Muscle layer of colon (tissue), 2 donors: Measurements from ENCODE around the gene TMEM190.
"Not testable (repeated sequence)": the region's sequence is repeated elsewhere in the genome, so short reads cannot be mapped to it uniquely, and the experiment has no call there.

Experiments used
- H3K27ac ChIP-seq: one replicate; pipeline ENCODE4 v1.7.0; 2013; ENCODE audit warnings: low read depth, mild to moderate bottlenecking, low read length, moderate library complexity
- H3K27me3 ChIP-seq, 2 donors: one replicate each; pipeline ENCODE4 v1.7.0; 2013; ENCODE audit warnings: low read length in 2 of 2, mild to moderate bottlenecking in 2 of 2; ENCODE audit not compliant: insufficient read depth in 2 of 2, control insufficient read depth in 1 of 2
- H3K36me3 ChIP-seq: one replicate; pipeline ENCODE4 v1.7.0; 2013; ENCODE audit warnings: mild to moderate bottlenecking, low read length; ENCODE audit not compliant: insufficient read depth
- H3K4me1 ChIP-seq: one replicate; pipeline ENCODE4 v1.7.0; 2013; ENCODE audit warnings: mild to moderate bottlenecking, low read length; ENCODE audit not compliant: insufficient read depth
- H3K4me3 ChIP-seq, 2 donors: one replicate each; pipeline ENCODE4 v1.7.0; 2013; ENCODE audit warnings: low read length in 2 of 2, low read depth in 1 of 2, mild to moderate bottlenecking in 1 of 2, moderate library complexity in 1 of 2
- H3K9ac ChIP-seq: one replicate; pipeline ENCODE4 v1.7.0; 2013; ENCODE audit warnings: low read length
- H3K9me3 ChIP-seq: one replicate; pipeline ENCODE4 v1.7.0; 2013; ENCODE audit warnings: mild to moderate bottlenecking, low read length
- donor health status: abdominal sarcoma.
- donor health status: Adenocarcinoma of cecum.

TMEM190 gene

DNA sequence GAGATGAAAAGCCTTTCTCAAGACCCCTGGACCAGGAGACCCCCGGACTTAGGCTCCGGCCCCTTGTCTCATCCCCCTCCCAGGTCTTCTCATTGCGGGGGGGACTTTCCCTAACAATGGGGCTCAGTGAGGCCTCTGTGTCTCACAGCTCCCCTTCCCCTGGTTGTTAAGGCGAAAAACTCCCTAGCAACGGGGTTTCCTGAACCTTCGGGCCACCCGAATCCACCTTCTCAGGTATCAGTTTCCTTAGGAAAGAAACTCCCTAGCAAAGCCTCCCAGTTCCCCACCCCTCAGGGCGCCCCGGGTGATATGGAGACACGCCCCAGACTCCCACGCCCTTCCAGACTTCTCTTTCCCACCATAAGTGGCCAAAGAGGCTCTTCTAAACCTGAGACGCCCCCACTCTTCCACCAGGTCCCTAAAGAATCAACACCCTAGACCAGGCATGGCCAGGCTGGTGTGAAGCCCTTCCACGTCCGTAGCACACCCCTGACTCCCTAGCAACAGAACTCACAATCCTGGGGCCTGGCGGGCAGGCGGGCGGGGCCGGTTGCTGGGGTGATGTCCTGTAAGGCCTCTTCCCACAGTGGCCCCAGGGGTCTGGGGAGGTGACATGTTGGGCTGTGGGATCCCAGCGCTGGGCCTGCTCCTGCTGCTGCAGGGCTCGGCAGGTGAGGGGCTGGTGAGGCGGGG is at the start of gene TMEM190:
Gene TMEM190 (plus strand): TSS at position 586 of the 693 bp plus-strand sequence. CDS start 28 bp downstream, at position 614.
- H3K27ac ChIP-seq = no peak within 1 kb of the TSS
- peaks cover 32 to 64% of the 10 kb centered on the region in 2 donors for H3K27me3 ChIP-seq
- H3K4me3 ChIP-seq = peak within 1 kb of the TSS in 1 of 2 donors; percentile 32
- H3K36me3 ChIP-seq = no peaks in the 10 kb centered on the region
- H3K9ac ChIP-seq = no peak within 1 kb of the TSS
- no peaks in the 10 kb centered on the region for H3K9me3 ChIP-seq
- no peaks in the 10 kb centered on the region for H3K4me1 ChIP-seq

DNA sequence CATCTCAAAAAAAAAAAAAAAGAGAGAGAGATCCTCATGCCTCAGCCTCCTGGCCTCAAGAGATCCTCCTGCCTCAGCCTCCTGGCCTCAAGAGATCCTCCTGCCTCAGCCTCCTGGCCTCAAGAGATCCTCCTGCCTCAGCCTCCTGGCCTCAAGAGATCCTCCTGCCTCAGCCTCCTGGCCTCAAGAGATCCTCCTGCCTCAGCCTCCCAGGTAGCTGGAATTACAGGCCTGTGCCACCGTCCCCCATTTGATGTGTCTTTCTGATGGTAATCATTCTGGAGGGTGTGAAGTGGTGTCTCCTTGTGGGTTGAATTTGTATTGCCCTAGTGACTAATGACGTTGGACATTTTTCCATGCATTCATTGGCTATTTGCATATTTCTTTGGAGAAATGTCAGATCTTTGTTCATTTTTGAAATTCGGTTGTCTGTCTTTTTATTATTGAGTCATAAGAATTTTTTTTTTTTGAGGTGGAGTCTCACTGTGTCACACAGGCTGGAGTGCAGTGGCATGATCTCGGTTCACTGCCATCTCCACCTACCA is 47.8 kb upstream of the TMEM190 start:
- H3K36me3 ChIP-seq, H3K9me3 ChIP-seq, H3K4me3 ChIP-seq, H3K27ac ChIP-seq, H3K4me1 ChIP-seq, H3K27me3 ChIP-seq, H3K9ac ChIP-seq: not testable (repeated sequence)

DNA sequence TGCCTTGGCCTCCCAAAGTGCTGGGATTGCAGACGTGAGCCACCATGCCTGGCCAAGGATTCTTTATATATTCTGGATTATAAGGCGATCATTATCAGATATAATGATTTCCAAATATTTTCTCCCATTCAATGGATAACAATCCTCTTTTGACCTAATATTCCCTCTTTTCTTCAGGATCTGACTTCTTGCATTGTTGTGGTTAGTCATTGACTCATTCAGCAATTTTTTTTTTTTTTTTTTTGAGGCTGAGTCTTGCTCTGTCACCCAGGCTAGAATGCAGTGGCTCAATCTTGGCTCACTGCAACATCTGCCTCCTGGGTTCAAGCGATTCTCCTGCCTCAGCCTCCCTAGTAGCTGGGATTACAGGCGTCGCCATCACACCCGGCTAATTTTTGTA is 46.8 kb upstream of the TMEM190 start:
- H3K4me1 ChIP-seq, H3K4me3 ChIP-seq, H3K9me3 ChIP-seq, H3K27me3 ChIP-seq, H3K27ac ChIP-seq, H3K36me3 ChIP-seq, H3K9ac ChIP-seq: not testable (repeated sequence)

DNA sequence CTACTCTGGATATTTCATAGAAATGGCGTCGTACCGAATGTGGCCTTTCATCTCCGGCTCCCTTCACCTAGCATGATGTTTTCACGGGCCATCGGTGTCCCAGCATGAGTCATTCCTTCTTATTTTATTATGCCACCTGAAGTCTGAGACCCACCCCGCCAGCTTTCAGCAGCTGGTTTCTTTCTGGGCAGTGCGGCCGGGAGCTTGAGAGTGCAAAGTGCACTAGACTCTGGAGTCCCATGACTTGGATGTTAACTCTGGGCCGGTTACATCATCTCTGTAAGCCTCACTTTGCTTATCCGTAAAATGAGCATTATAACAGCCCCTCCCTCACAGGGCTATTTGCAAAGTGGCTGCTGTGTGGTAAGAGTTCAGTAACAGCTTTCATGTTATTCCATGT is 42.8 kb upstream of the TMEM190 start:
- no peak overlapping the region for H3K27ac ChIP-seq
- H3K4me1 ChIP-seq = peaks cover 7% of the 10 kb centered on the region
- no peaks in the 10 kb centered on the region for H3K9me3 ChIP-seq
- H3K9ac ChIP-seq = no peak overlapping the region
- H3K27me3 ChIP-seq = no peaks in the 10 kb centered on the region
- H3K4me3 ChIP-seq = no peak overlapping the region
- no peaks in the 10 kb centered on the region for H3K36me3 ChIP-seq

DNA sequence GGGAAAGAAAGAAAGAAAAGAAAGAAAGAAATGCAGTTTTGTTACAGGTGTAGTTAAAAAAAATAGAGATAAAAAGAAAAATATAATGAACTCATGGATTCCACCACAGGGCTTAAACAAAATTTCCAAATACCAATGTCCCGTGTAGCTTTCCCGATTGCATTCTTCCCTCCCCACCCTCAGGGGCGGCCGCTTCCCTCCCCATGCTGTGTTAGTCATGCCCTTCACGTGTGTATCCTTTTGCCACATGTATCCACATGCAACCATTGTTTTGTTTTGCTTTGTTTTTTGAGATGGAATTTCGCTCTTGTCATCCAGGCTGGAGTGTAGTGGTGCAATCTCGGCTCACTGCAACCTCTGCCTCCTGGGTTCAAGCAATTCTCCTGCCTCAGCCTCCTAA is 40.5 kb upstream of the TMEM190 start:
- H3K36me3 ChIP-seq = no peaks in the 10 kb centered on the region
- H3K9me3 ChIP-seq = no peaks in the 10 kb centered on the region
- no peak overlapping the region for H3K9ac ChIP-seq
- H3K4me1 ChIP-seq = peaks cover 14% of the 10 kb centered on the region
- no peaks in the 10 kb centered on the region for H3K27me3 ChIP-seq
- no peak overlapping the region for H3K4me3 ChIP-seq
- no peak overlapping the region for H3K27ac ChIP-seq

DNA sequence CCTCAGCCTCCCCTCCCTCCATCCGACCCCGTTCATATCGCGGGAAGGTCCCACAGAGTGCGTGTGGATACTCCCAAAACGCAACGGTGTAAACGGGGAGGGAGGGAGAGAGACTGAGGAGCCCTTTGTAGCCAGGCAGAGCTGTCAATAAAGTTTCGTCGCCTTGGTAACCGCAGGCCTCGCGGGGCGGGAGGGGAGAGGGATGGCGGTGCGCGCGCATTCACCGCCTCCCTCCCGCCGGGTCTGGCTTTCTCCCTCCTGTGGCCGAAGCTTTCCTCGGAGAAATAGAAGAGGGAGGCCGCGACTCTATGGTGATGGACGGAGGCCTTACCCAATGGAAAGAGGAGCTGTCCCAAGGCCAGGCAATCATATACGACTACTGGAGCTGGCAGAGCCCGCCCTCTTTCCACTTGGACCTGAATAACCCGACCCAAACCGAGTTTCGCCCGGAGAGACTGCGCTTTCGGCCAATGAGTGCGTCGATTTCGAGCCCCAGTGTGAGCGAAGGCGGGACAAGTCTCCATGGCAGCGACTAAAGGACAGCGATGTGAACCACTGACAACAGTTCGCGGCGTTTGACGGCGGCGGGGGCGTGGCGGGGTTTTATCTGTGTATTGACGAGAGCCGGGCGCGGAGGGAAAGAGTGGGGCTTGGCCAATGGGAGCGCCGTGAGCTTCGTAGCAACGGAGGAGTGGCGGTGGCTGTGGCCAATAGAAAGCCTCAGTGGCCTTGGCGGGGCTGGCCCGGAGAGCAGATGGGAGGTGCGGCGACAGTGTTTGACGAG is 37.3 kb upstream of the TMEM190 start, which contains the start of gene KMT5C:
Gene KMT5C (plus strand): TSS at position 772 of the 784 bp plus-strand sequence. CDS start 2,061 bp downstream, outside the sequence.
- H3K36me3 ChIP-seq = peaks cover 16% of the 10 kb centered on the region
- peak within 1 kb of the TSS; percentile 86 to 95 for H3K4me3 ChIP-seq
- H3K27ac ChIP-seq = peak within 1 kb of the TSS; percentile 76
- no peaks in the 10 kb centered on the region for H3K9me3 ChIP-seq
- H3K4me1 ChIP-seq = peaks cover 19% of the 10 kb centered on the region
- H3K9ac ChIP-seq = peak within 1 kb of the TSS; percentile 90
- no peaks in the 10 kb centered on the region for H3K27me3 ChIP-seq

DNA sequence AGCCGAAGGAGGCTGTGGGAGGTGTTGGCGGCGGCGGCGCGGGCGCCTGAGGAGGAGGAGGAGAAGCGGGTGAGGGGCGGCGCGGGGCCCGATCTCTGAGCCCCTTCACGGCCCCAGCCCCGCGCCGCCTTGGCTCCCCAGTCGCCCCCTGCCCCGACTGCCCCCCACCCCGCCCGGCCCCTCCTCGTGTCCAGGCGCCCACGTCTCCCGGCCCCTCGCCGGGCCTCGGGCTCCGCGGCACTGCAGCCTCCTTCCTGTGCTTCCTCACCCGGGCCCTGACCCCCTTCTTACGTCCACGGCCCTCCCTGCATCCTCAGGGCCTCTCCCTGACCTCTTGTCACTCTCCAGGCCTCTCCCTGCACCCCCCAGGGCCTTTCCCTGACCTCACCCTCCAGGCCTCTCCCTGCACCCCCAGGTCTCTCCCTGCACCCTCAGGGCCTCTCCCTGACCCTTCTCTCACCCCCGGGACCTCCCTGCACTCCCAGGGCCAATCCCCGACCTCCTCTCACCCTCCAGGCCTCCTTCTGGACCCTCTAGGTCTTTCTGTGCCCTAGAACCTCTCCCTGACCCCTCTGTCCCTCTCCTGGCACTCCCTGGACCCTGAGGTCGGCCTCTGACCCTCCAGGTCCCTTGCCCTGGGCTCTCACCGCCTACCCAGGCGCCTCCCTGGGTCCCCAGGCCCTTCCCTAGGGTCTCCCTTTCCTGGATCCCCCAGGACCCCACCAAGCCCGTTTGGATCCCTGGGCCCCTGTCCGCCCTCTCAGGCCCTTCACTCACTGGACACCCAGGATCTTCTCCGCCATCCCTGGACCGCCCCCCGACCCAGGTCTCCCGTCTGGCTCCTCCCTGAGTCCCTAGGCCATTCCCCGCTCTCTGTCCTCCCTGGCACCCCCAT is 36.5 kb upstream of the TMEM190 start:
- peaks cover 16% of the 10 kb centered on the region for H3K36me3 ChIP-seq
- H3K4me3 ChIP-seq = peak overlapping the region; percentile 86 to 95
- H3K4me1 ChIP-seq = peaks cover 19% of the 10 kb centered on the region
- peak overlapping the region; percentile 90 for H3K9ac ChIP-seq
- H3K9me3 ChIP-seq = no peaks in the 10 kb centered on the region
- H3K27me3 ChIP-seq = no peaks in the 10 kb centered on the region
- peak overlapping the region; percentile 76 for H3K27ac ChIP-seq

DNA sequence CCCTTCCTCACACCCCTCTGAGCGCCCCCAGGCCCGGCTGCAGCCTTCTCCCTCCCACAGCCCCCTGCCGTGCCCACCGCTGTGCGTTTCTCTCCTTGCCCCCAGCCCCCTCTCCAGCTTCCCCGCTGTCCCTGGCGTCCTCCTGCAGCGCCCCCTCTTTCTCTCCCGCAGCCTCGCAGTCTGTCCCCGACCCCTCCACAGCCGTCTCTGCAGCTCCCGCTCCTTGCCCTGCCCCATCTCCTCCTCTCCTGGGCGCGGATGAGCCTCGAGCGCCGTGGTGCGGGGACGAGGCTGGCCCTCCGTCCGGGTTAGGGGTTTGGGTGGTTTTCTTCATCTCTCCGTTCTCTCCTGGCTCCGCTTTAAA is 35.9 kb upstream of the TMEM190 start:
- H3K36me3 ChIP-seq = peaks cover 16% of the 10 kb centered on the region
- H3K4me1 ChIP-seq = peaks cover 19% of the 10 kb centered on the region
- H3K27ac ChIP-seq = peak overlapping the region; percentile 76

DNA sequence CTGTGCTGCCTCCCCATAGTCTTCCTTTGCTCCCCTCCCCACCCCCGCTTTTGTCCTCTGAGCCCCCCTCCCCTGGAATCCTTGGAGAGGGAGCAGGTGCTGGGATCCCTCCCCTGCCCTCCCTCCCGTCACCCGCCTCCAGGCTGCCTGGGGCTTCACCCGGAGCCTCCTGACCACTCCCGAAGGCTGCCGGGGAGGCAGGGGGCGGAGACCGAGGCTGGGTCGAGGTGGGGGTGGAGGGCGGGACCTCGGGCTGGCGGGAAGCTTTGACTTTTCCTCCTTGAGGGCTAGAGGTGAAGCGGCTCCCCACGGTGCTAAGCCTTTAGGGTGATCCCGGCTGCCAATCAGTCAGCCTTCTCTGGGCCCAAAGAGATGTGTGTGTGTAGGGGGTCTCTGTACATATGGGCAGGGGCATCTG is 35.4 kb upstream of the TMEM190 start:
- Histone ChIP-seq H3K9me3 (no peaks in the 10 kb centered on the region), H3K36me3 (peaks cover 16% of the 10 kb centered on the region), H3K9ac (peak overlapping the region; percentile 90), H3K4me3 (peak overlapping the region; percentile 86 to 95), H3K27me3 (no peaks in the 10 kb centered on the region), H3K4me1 (peaks cover 19% of the 10 kb centered on the region), H3K27ac (peak overlapping the region; percentile 76)

More for the DNA sequence above, 35.9 kb upstream of the TMEM190 start:
- H3K9ac ChIP-seq = peak overlapping the region; percentile 90
- peak overlapping the region; percentile 86 to 95 for H3K4me3 ChIP-seq
- H3K9me3 ChIP-seq = no peaks in the 10 kb centered on the region
- no peaks in the 10 kb centered on the region for H3K27me3 ChIP-seq

DNA sequence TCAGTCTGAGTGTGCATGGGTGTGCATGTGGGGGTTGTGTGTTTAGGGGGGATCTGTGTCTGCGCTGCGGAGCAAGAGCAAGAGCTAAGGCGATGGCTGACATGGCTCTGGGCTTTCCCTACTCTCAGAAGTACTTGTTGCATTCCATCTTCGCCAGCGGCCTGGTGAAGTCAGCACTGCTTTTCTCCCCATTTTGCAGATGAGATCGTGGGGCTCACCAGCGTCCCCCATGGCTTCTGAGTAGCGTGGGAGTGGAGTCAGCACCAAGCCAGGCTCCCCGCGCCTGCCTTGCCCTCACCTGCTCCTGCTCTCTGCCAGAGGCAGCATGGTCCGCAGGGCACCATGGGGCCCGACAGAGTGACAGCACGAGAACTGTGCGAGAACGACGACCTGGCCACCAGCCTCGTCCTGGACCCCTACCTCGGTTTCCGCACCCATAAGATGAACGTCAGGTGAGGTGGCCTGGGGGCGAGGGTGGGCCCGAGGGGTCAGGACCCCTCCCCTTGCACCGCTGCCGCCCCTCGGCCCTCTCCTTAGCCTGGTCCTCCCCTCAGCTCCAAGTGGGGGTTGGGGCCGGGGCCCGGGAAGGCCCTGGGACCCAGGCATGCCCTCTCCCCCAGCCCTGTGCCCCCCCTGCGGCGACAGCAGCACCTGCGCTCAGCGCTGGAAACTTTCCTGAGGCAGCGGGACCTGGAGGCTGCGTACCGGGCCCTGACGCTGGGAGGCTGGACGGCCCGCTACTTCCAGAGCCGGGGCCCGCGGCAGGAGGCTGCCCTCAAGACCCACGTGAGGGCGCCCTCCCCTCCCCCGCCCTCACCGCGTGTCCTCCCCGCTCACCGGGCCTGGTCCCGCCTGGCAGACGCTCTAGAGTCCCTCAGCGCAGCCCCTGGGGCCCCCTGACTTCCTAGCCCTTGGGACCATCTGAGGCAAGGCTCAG is 34.8 kb upstream of the TMEM190 start:
- Histone ChIP-seq H3K4me3 (peak overlapping the region in 1 of 2 donors; percentile 86), H3K9ac (no peak overlapping the region), H3K27me3 (no peaks in the 10 kb centered on the region), H3K9me3 (no peaks in the 10 kb centered on the region), H3K27ac (no peak overlapping the region), H3K4me1 (peaks cover 19% of the 10 kb centered on the region), H3K36me3 (peaks cover 16% of the 10 kb centered on the region)
